HG02852 (cell line): ENCODE results near the gene ZBTB8A.
"Not testable (repeated sequence)": the region's sequence is repeated elsewhere in the genome, so short reads cannot be mapped to it uniquely, and the experiment has no call there.

Experiments used
- ATAC-seq: cut with Tn5 transposase; IDR thresholded peaks from one replicate; pipeline ENCODE4 v1.9.1; 2021; ENCODE audit warnings: mild to moderate bottlenecking, moderate library complexity; ENCODE audit not compliant: unreplicated experiment

Gene ZBTB8A

GRCh38 chr1:32618673-32619221 is 79.5 kb downstream of the ZBTB8A start:
- no peak for ATAC-seq

GRCh38 chr1:32619701-32620485 is 80.7 kb downstream of the ZBTB8A start:
- peak; percentile 76 for ATAC-seq

- no peak for ATAC-seq
Measured at GRCh38 chr1:32622205-32622604, 83.0 kb downstream of the ZBTB8A start.

- ATAC-seq = no peak
Measured at GRCh38 chr1:32622806-32623681, 83.8 kb downstream of the ZBTB8A start.

- ATAC-seq = no peak
Measured at GRCh38 chr1:32623775-32624174, 84.5 kb downstream of the ZBTB8A start.

GRCh38 chr1:32626176-32626575 is 86.9 kb downstream of the ZBTB8A start:
- ATAC-seq = no peak

- ATAC-seq = peak; percentile 82
Measured at GRCh38 chr1:32627596-32628162, 88.5 kb downstream of the ZBTB8A start.

GRCh38 chr1:32630173-32630572 is 90.9 kb downstream of the ZBTB8A start:
- ATAC-seq = not testable (repeated sequence)

GRCh38 chr1:32632829-32633228 is 93.6 kb downstream of the ZBTB8A start:
- ATAC-seq = no peak

GRCh38 chr1:32635508-32636277 is 96.5 kb downstream of the ZBTB8A start:
- no peak for ATAC-seq

- ATAC-seq = no peak
Measured at GRCh38 chr1:32636914-32637645, 97.9 kb downstream of the ZBTB8A start.

GRCh38 chr1:32639489-32640075 is 100.4 kb downstream of the ZBTB8A start:
- no peak for ATAC-seq

GRCh38 chr1:32642292-32642827 is 103.1 kb downstream of the ZBTB8A start:
- not testable (repeated sequence) for ATAC-seq

GRCh38 chr1:32644426-32644825 is 105.2 kb downstream of the ZBTB8A start:
- no peak for ATAC-seq

GRCh38 chr1:32647308-32648134 is 108.3 kb downstream of the ZBTB8A start:
- no peak for ATAC-seq

GRCh38 chr1:32650248-32650751 is 111.1 kb downstream of the ZBTB8A start, which contains the start of gene ZBTB8OS:
TSS of gene ZBTB8OS (minus strand) at chr1:32650550. CDS start at chr1:32650529, 21 bp downstream.
- peak; percentile 63 for ATAC-seq

GRCh38 chr1:32650752-32651460 is 111.7 kb downstream of the ZBTB8A start, which contains the start of gene RBBP4:
TSS of gene RBBP4 (plus strand) at chr1:32651208. CDS start at chr1:32651307, 99 bp downstream.
- ATAC-seq = peak; percentile 85
